ENCODE data around the gene ATP5MK. TPM values are rescaled to one million over a fixed set of nuclear protein-coding genes. Genes with fewer than 3 reads are reported as not detected.
"Not testable (repeated sequence)": the region's sequence is repeated elsewhere in the genome, so short reads cannot be mapped to it uniquely, and the experiment has no call there.

ATP5MK gene
- total and polyA plus RNA-seq, 7 donors = 400 to 2,357 (median 825) TPM

DNA sequence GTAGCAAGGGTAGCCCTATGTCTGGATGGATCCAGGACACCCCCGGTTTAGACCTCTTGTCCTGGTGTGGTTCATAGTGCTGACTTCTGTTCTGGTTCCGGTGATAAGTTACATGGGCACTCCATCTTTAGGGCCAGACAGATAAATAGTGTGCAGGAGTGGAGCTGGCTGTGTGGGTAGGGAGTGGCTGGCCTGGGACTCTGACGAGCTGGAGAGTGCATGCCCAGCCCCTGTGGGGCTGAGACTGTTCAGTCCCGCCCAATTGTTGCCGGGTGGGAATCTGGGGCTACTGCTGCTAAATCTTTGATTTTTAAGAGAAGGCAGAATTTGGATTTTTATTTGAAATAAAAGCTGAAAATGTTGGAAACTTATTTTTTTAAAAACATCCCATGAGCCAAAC is 27.5 kb upstream of the ATP5MK start:
- intact Hi-C loops (cut with DNase I) = no loop called here
- Histone ChIP-seq H3K4me3 (no peak overlapping the region), H3K36me3 (peaks cover 36 to 95% (median 55%) of the 10 kb centered on the region in 4 donors), H3K27ac (no peak overlapping the region), H3K27me3 (no peaks in the 10 kb centered on the region), H3K4me1 (no peaks in the 10 kb centered on the region), H3K9me3 (no peaks in the 10 kb centered on the region)
- TF ChIP-seq POLR2AphosphoS5 (IDR thresholded peaks at IDR 0.05) (no peak), EP300 (IDR thresholded peaks at IDR 0.05) (no peak), POLR2A (IDR thresholded peaks at IDR 0.05) (no peak)
- TF ChIP-seq, protein P1, sequence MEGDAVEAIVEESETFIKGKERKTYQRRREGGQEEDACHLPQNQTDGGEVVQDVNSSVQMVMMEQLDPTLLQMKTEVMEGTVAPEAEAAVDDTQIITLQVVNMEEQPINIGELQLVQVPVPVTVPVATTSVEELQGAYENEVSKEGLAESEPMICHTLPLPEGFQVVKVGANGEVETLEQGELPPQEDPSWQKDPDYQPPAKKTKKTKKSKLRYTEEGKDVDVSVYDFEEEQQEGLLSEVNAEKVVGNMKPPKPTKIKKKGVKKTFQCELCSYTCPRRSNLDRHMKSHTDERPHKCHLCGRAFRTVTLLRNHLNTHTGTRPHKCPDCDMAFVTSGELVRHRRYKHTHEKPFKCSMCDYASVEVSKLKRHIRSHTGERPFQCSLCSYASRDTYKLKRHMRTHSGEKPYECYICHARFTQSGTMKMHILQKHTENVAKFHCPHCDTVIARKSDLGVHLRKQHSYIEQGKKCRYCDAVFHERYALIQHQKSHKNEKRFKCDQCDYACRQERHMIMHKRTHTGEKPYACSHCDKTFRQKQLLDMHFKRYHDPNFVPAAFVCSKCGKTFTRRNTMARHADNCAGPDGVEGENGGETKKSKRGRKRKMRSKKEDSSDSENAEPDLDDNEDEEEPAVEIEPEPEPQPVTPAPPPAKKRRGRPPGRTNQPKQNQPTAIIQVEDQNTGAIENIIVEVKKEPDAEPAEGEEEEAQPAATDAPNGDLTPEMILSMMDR (IDR thresholded peaks at IDR 0.05) = no peak
- WGBS, 2 donors = 83 to 92% methylated on average over 5 of the region's 5 CpGs
- no peak for DNase-seq

DNA sequence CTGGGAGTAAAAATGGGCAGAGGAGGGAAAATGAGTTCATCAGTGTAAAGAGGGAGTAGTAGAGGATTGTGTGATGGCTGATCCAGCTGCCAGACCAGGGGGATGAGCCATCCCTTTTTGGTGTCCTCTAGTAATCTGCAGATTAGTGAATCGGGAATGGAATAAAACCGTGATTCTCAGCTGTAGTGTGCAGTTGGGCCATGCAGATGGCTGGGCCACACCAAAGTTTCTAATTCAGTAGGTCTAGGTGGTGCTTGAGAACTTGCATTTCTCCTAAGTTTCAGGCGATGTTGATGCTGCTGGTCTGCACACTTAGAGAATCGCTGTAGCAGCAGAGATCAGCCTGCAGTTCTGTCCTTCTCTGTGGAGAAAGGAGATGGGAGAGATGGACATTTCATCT is 22.8 kb upstream of the ATP5MK start:
- Histone ChIP-seq H3K36me3 (peaks cover 55 to 95% (median 77%) of the 10 kb centered on the region in 4 donors), H3K4me3 (no peak overlapping the region), H3K4me1 (no peaks in the 10 kb centered on the region), H3K27me3 (no peaks in the 10 kb centered on the region), H3K9me3 (no peaks in the 10 kb centered on the region), H3K27ac (no peak overlapping the region)
- WGBS, 2 donors = 95% methylated on average over 4 of the region's 4 CpGs
- intact Hi-C loops (cut with DNase I) = loop anchor here (5.0 kb wide), 1 partner anchor 173 kb away; no protein-coding TSS in a partner anchor
- DNase-seq = no peak
- TF ChIP-seq EP300 (IDR thresholded peaks at IDR 0.05) (no peak), POLR2A (IDR thresholded peaks at IDR 0.05) (no peak), POLR2AphosphoS5 (IDR thresholded peaks at IDR 0.05) (no peak)
- TF ChIP-seq, protein P1 (IDR thresholded peaks at IDR 0.05) = no peak

DNA sequence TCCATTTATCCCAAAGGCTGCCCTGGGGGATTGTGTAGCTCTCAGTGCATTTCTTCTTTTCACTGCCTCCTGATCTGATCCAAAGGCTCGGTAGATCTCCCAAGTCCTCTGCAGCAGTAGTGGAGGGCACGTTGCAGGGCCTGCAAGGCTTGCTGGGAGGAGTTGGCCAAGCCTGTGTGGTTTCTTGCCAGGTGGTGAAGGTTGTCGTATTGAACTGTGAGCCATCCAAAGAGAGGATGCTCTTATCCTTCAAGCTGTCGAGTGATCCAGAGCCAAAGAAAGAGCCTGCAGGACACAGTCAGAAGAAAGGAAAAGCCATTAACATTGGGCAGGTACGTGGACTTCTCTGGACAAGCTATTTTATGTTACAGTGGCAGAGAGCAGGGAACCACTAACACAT is 21.3 kb upstream of the ATP5MK start:
- 92 to 94% methylated on average over 5 of the region's 5 CpGs for WGBS, 2 donors
- no peak for DNase-seq
- H3K27ac ChIP-seq = no peak overlapping the region
- no peaks in the 10 kb centered on the region for H3K4me1 ChIP-seq
- TF ChIP-seq, protein P1 (IDR thresholded peaks at IDR 0.05) = no peak
- no peak for TF ChIP-seq EP300 (IDR thresholded peaks at IDR 0.05)
- H3K9me3 ChIP-seq = no peaks in the 10 kb centered on the region
- intact Hi-C loops (cut with DNase I) = loop anchor here (1.0 to 5.0 kb wide), 2 partner anchors 68 to 175 kb away; no protein-coding TSS in a partner anchor
- H3K4me3 ChIP-seq = no peak overlapping the region
- peaks cover 68 to 95% (median 82%) of the 10 kb centered on the region in 4 donors for H3K36me3 ChIP-seq
- H3K27me3 ChIP-seq = no peaks in the 10 kb centered on the region

DNA sequence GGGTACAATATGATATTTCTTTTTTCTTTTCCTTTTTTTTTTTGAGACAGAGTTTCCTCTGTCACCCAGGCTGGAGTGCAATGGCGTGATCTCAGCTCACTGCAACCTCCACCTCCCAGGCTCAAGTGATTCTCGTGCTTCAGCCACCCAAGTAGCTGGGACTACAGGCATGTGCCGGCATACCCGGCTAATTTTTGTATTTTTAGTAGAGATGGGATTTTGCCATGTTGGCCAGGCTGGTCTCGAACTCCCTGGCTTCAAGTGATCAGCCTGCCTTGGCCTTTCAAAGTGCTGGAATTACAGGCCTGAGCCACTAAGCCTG is 20.8 kb upstream of the ATP5MK start:
- H3K36me3 ChIP-seq = peaks cover 68 to 95% (median 81%) of the 10 kb centered on the region in 4 donors
- not testable (repeated sequence) for H3K9me3 ChIP-seq, H3K4me3 ChIP-seq, H3K27me3 ChIP-seq, H3K4me1 ChIP-seq, DNase-seq, H3K27ac ChIP-seq
- intact Hi-C loops (cut with DNase I) = loop anchor here (1.0 to 5.0 kb wide), 2 partner anchors 68 to 175 kb away; no protein-coding TSS in a partner anchor
- WGBS, 2 donors = 93 to 94% methylated on average over 5 of the region's 5 CpGs

DNA sequence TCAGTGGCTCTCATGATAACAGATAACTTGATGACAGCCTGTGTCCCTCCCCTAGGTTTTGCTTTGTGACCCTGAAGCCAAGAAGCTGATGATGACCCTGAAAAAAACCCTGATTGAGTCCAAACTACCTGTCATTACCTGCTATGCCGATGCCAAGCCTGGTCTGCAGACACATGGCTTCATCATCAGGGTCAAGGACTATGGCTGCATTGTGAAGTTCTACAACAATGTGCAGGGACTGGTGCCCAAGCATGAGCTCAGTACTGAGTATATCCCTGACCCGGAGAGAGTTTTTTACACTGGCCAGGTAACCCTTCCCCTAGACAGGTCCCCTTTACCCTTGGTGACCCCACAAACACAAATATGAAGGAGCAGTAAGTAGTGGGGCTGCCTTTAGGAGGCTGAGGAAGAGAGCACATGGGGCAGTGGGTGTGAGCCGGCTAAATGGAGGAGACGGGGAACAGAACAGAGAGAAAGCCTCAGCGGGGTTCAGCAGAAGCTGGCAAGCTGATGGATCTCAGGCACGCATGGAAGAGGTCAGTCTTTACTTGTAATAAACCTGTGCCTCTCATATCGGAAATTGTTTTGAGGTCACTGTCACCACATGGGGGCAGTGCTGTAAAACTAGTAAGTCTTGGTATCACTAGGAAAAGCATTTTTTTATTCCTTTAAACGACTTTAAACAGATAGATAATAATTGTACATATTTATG is 20.3 kb upstream of the ATP5MK start:
- H3K4me3 ChIP-seq = no peak overlapping the region
- TF ChIP-seq EP300 (IDR thresholded peaks at IDR 0.05) (no peak), POLR2A (IDR thresholded peaks at IDR 0.05) (no peak)
- TF ChIP-seq, protein P1 (IDR thresholded peaks at IDR 0.05) = peak in 3 of 4 experiments; percentile 21 to 56 (median 36)
- no peaks in the 10 kb centered on the region for H3K4me1 ChIP-seq
- 52 to 56% methylated on average over 8 of the region's 8 CpGs for WGBS, 2 donors
- no peaks in the 10 kb centered on the region for H3K9me3 ChIP-seq
- no peak overlapping the region for H3K27ac ChIP-seq
- peaks cover 68 to 99% (median 84%) of the 10 kb centered on the region in 4 donors for H3K36me3 ChIP-seq
- no peaks in the 10 kb centered on the region for H3K27me3 ChIP-seq
- DNase-seq = peak; percentile 78
- intact Hi-C loops (cut with DNase I) = loop anchor here (1.0 to 5.0 kb wide), 2 partner anchors 69 to 176 kb away; no protein-coding TSS in a partner anchor
